ENCODE measurements around the gene SMYD3.

Gene SMYD3

GRCh38 chr1:246280551-246280950 lies 226.5 kb downstream of the SMYD3 start:
- no peak for DNase-seq (ENCODE audit: low read depth in 1 of 2, low spot score in 1 of 2)

GRCh38 chr1:246279402-246279801 lies 227.7 kb downstream of the SMYD3 start:
- DNase-seq (ENCODE audit: low read depth in 1 of 2, low spot score in 1 of 2) = no peak

GRCh38 chr1:246278371-246278770 lies 228.7 kb downstream of the SMYD3 start:
- DNase-seq (ENCODE audit: low read depth in 1 of 2, low spot score in 1 of 2) = no peak

- DNase-seq (ENCODE audit: low read depth in 1 of 2, low spot score in 1 of 2) = no peak
Observed at GRCh38 chr1:246275036-246275435, 232.0 kb downstream of the SMYD3 start.

- no peak for DNase-seq (ENCODE audit: low read depth in 1 of 2, low spot score in 1 of 2)
Observed at GRCh38 chr1:246274186-246274585, 232.9 kb downstream of the SMYD3 start.

- DNase-seq (ENCODE audit: low read depth in 1 of 2, low spot score in 1 of 2) = no peak
Observed at GRCh38 chr1:246271516-246271915, 235.6 kb downstream of the SMYD3 start.

- DNase-seq (ENCODE audit: low read depth in 1 of 2, low spot score in 1 of 2) = no peak
Observed at GRCh38 chr1:246270236-246270635, 236.8 kb downstream of the SMYD3 start.

- no peak for DNase-seq (ENCODE audit: low read depth in 1 of 2, low spot score in 1 of 2)
Observed at GRCh38 chr1:246269466-246269865, 237.6 kb downstream of the SMYD3 start.

GRCh38 chr1:246267896-246268295 lies 239.2 kb downstream of the SMYD3 start:
- DNase-seq (ENCODE audit: low read depth in 1 of 2, low spot score in 1 of 2) = no peak

- no peak for DNase-seq (ENCODE audit: low read depth in 1 of 2, low spot score in 1 of 2)
Observed at GRCh38 chr1:246267426-246267825, 239.7 kb downstream of the SMYD3 start.

GRCh38 chr1:246265481-246265880 lies 241.6 kb downstream of the SMYD3 start:
- DNase-seq (ENCODE audit: low read depth in 1 of 2, low spot score in 1 of 2) = no peak

GRCh38 chr1:246262281-246262680 lies 244.8 kb downstream of the SMYD3 start:
- no peak for DNase-seq (ENCODE audit: low read depth in 1 of 2, low spot score in 1 of 2)

GRCh38 chr1:246261639-246262038 lies 245.4 kb downstream of the SMYD3 start:
- DNase-seq (ENCODE audit: low read depth in 1 of 2, low spot score in 1 of 2) = no peak

- no peak for DNase-seq (ENCODE audit: low read depth in 1 of 2, low spot score in 1 of 2)
Observed at GRCh38 chr1:246258250-246258649, 248.8 kb downstream of the SMYD3 start.

- no peak for DNase-seq (ENCODE audit: low read depth in 1 of 2, low spot score in 1 of 2)
Observed at GRCh38 chr1:246255773-246256172, 251.3 kb downstream of the SMYD3 start.

- no peak for DNase-seq (ENCODE audit: low read depth in 1 of 2, low spot score in 1 of 2)
Observed at GRCh38 chr1:246254854-246255253, 252.2 kb downstream of the SMYD3 start.

- DNase-seq (ENCODE audit: low read depth in 1 of 2, low spot score in 1 of 2) = no peak
Observed at GRCh38 chr1:246246430-246246829, 260.6 kb downstream of the SMYD3 start.

GRCh38 chr1:246245541-246245940 lies 261.5 kb downstream of the SMYD3 start:
- no peak for DNase-seq (ENCODE audit: low read depth in 1 of 2, low spot score in 1 of 2)

- DNase-seq (ENCODE audit: low read depth in 1 of 2, low spot score in 1 of 2) = no peak
Observed at GRCh38 chr1:246232126-246232525, 275.0 kb downstream of the SMYD3 start.

GRCh38 chr1:246226041-246226440 lies 281.0 kb downstream of the SMYD3 start:
- DNase-seq (ENCODE audit: low read depth in 1 of 2, low spot score in 1 of 2) = no peak

GRCh38 chr1:246221485-246222255 lies 285.4 kb downstream of the SMYD3 start:
- no peak for DNase-seq (ENCODE audit: low read depth in 1 of 2, low spot score in 1 of 2)

GRCh38 chr1:246220495-246221065 lies 286.5 kb downstream of the SMYD3 start:
- no peak for DNase-seq (ENCODE audit: low read depth in 1 of 2, low spot score in 1 of 2)

- no peak for DNase-seq (ENCODE audit: low read depth in 1 of 2, low spot score in 1 of 2)
Observed at GRCh38 chr1:246219508-246220030, 287.5 kb downstream of the SMYD3 start.

Data from stimulated activated CD4-positive, alpha-beta T cell treated with anti-CD3 and anti-CD28 coated beads, Interleukin-15, amount 100 ng/mL, for 1 hour (primary cell).